Measurements from ENCODE around the gene FOXO3.

- TF ChIP-seq CTCF (IDR thresholded peaks at IDR 0.05) (no peak), POLR2AphosphoS5 (IDR thresholded peaks at IDR 0.05) (peak; percentile 14 to 91 (median 82)), POLR2A (IDR thresholded peaks at IDR 0.05) (no peak)
Measured at GRCh38 chr6:108711071-108711470, 150.4 kb downstream of the FOXO3 start.
